ENCODE data around the gene MMP25.
"Not testable (repeated sequence)": the region's sequence is repeated elsewhere in the genome, so short reads cannot be mapped to it uniquely, and the experiment has no call there.

The MMP25 gene

GRCh38 chr16:3030222-3031212 lies 15.8 kb upstream of the MMP25 start:
- no peak for DNase-seq

- no peak for DNase-seq
Measured at GRCh38 chr16:3032624-3033023, 13.7 kb upstream of the MMP25 start.

GRCh38 chr16:3035289-3035971 lies 10.9 kb upstream of the MMP25 start:
- DNase-seq: no peak

GRCh38 chr16:3035972-3036725 lies 10.2 kb upstream of the MMP25 start:
- no peak for DNase-seq

- no peak for DNase-seq
Measured at GRCh38 chr16:3036726-3037315, 9.5 kb upstream of the MMP25 start, which contains the start of gene BICDL2. Gene BICDL2 (minus strand): TSS chr16:3036944. CDS start chr16:3035496, 1,448 bp downstream.

GRCh38 chr16:3038256-3038655 lies 8.1 kb upstream of the MMP25 start:
- DNase-seq: no peak

- no peak for DNase-seq
Measured at GRCh38 chr16:3038896-3039295, 7.5 kb upstream of the MMP25 start.

GRCh38 chr16:3042376-3042775 lies 4.0 kb upstream of the MMP25 start:
- no peak for DNase-seq

GRCh38 chr16:3044708-3045107 lies 1.7 kb upstream of the MMP25 start:
- DNase-seq: no peak

GRCh38 chr16:3046641-3047386 lies 453 bp downstream of the MMP25 start:
- DNase-seq: no peak

- DNase-seq: no peak
Measured at GRCh38 chr16:3047387-3047720, 993 bp downstream of the MMP25 start.

GRCh38 chr16:3049921-3050481 lies 3.6 kb downstream of the MMP25 start:
- no peak for DNase-seq

- no peak for DNase-seq
Measured at GRCh38 chr16:3050487-3050886, 4.1 kb downstream of the MMP25 start.

- DNase-seq: no peak
Measured at GRCh38 chr16:3051009-3051408, 4.6 kb downstream of the MMP25 start.

GRCh38 chr16:3051494-3051893 lies 5.1 kb downstream of the MMP25 start:
- no peak for DNase-seq

GRCh38 chr16:3052571-3053329 lies 6.4 kb downstream of the MMP25 start:
- not testable (repeated sequence) for DNase-seq

- not testable (repeated sequence) for DNase-seq
Measured at GRCh38 chr16:3053330-3053710, 7.0 kb downstream of the MMP25 start.

GRCh38 chr16:3054965-3055733 lies 8.8 kb downstream of the MMP25 start:
- DNase-seq: no peak

- not testable (repeated sequence) for DNase-seq
Measured at GRCh38 chr16:3055734-3056115, 9.4 kb downstream of the MMP25 start.

Data from retina (tissue), 1 donor.